Measurements from ENCODE around the gene MEGF11.

GRCh38 chr15:66045542-66045941, 208.0 kb downstream of the MEGF11 start:
- TF ChIP-seq CTCF (IDR thresholded peaks at IDR 0.05; ENCODE audit: insufficient read depth, low read length, poor library complexity, severe bottlenecking) (no peak), EZH2phosphoT487 (conservative IDR thresholded peaks at IDR 0.05; ENCODE audit: low read length) (no peak)
